Panc1 (cell line): ENCODE results near the gene ITIH2. TPM values are rescaled to one million over a fixed set of nuclear protein-coding genes. Genes with fewer than 3 reads are reported as not detected.
"Not testable (repeated sequence)": the region's sequence is repeated elsewhere in the genome, so short reads cannot be mapped to it uniquely, and the experiment has no call there.

Experiments
- ATAC-seq: fragments of 200-7000 bp; cut with Tn5 transposase; 2 replicates; pipeline ENCODE4 v1.9.1; 2020; ENCODE audit warnings: mild to moderate bottlenecking, moderate library complexity
- BruUV-seq: library from RNA; stranded (reverse); fragments of 400-500 nt; replicated peaks from 2 replicates; lab custom pipeline; 2021; lab: Mats Ljungman, UMichigan
- CTCF ChIA-PET: fragments of 300-600 bp; sonication (Branson Sonifier 250); formaldehyde crosslinking; loops from one replicate; lab custom pipeline; 2022; ENCODE audit warnings: antibody characterized with exemption; lab: Charles Lee
- POLR2A ChIA-PET: fragments of 300-600 bp; sonication (Branson Sonifier 250); formaldehyde crosslinking; loops from one replicate; lab custom pipeline; 2022; ENCODE audit warnings: antibody characterized with exemption; lab: Charles Lee
- DNase-seq: peaks from one replicate; pipeline ENCODE4 v3.0.0-alpha.2; 2010; ENCODE audit warnings: low read depth, low spot score
- H3K27ac ChIP-seq: 2 replicates; pipeline ENCODE4 v1.5.1; 2011; ENCODE audit warnings: mild to moderate bottlenecking, low read length, inconsistent platforms
- H3K27me3 ChIP-seq: fragments of 200-500 bp; sonication (Bioruptor generic); 2 replicates; pipeline ENCODE4 v1.6.0; 2014; ENCODE audit warnings: low read length, inconsistent platforms; ENCODE audit not compliant: control insufficient read depth, insufficient read depth
- H3K36me3 ChIP-seq: fragments of 200-500 bp; sonication (Bioruptor generic); 2 replicates; pipeline ENCODE4 v1.5.1; 2014; ENCODE audit warnings: inconsistent platforms, mild to moderate bottlenecking, low read length, moderate library complexity; ENCODE audit not compliant: control insufficient read depth, insufficient read depth
- H3K4me1 ChIP-seq: 2 replicates; pipeline ENCODE4 v1.5.1; 2011; ENCODE audit warnings: inconsistent platforms, mild to moderate bottlenecking, low read length, moderate library complexity; ENCODE audit not compliant: control insufficient read depth, insufficient read depth
- H3K4me3 ChIP-seq, 2 experiments: 2 replicates each; pipeline ENCODE4 v1.5.1; 2011 to 2012; ENCODE audit warnings: low read depth in 2 of 2, low read length in 2 of 2, mild to moderate bottlenecking in 2 of 2, inconsistent platforms in 1 of 2, moderate library complexity in 1 of 2
- H3K9me3 ChIP-seq: fragments of 200-500 bp; sonication (Bioruptor generic); 2 replicates; pipeline ENCODE4 v1.5.1; 2014; ENCODE audit warnings: low read depth, mild to moderate bottlenecking, inconsistent platforms, low read length, moderate library complexity; ENCODE audit not compliant: control insufficient read depth, insufficient read depth
- POLR2AphosphoS5 ChIP-seq: IDR thresholded peaks from 2 replicates; pipeline ENCODE4 v1.6.1; 2012; ENCODE audit warnings: mild to moderate bottlenecking, low read depth, low read length, moderate library complexity
- SIN3A ChIP-seq: IDR thresholded peaks from 2 replicates; pipeline ENCODE4 v1.6.1; 2012; ENCODE audit warnings: low read depth, mild to moderate bottlenecking, low read length, moderate library complexity, borderline replicate concordance; ENCODE audit not compliant: insufficient read depth
- TCF7L2 ChIP-seq: IDR thresholded peaks from 2 replicates; pipeline ENCODE4 v1.6.1; 2011; ENCODE audit warnings: mild to moderate bottlenecking, low read depth, low read length, inconsistent platforms
- in situ Hi-C: cut with HindIII; loops from 2 replicates; pipeline ENCODE4 v1.10.0; 2016; ENCODE audit warnings: low sequenced_read_pairs, low pct_unique_long_range_greater_than_20kb
- intact Hi-C: fragments of 100-400 bp; cut with micrococcal nuclease; formaldehyde crosslinking; loops from one replicate; pipeline ENCODE4 v1.10.0; 2022; ENCODE audit not compliant: unreplicated experiment
- total RNA-seq: library from RNA; stranded (reverse); gene quantifications from one replicate; pipeline ENCODE4 v1.2.1, GENCODE V29; 2021; ENCODE audit not compliant: unreplicated experiment
- TF ChIP-seq, protein P1 (sequence below): fragments of 450-650 bp; IDR thresholded peaks from 2 replicates; pipeline ENCODE4 v1.5.1; 2017; ENCODE audit warnings: mild to moderate bottlenecking
- TF ChIP-seq, protein P2 (sequence below), 2 experiments: IDR thresholded peaks; 2 replicates each; pipeline ENCODE4 v1.6.1; 2011 to 2012; ENCODE audit warnings: low read depth in 2 of 2, control low read depth in 1 of 2, low read length in 1 of 2, mild to moderate bottlenecking in 1 of 2, moderate library complexity in 1 of 2; ENCODE audit not compliant: insufficient read depth in 1 of 2

ITIH2 gene
- total RNA-seq, 1 experiment from 2014 or later, result 0.67 TPM

DNA sequence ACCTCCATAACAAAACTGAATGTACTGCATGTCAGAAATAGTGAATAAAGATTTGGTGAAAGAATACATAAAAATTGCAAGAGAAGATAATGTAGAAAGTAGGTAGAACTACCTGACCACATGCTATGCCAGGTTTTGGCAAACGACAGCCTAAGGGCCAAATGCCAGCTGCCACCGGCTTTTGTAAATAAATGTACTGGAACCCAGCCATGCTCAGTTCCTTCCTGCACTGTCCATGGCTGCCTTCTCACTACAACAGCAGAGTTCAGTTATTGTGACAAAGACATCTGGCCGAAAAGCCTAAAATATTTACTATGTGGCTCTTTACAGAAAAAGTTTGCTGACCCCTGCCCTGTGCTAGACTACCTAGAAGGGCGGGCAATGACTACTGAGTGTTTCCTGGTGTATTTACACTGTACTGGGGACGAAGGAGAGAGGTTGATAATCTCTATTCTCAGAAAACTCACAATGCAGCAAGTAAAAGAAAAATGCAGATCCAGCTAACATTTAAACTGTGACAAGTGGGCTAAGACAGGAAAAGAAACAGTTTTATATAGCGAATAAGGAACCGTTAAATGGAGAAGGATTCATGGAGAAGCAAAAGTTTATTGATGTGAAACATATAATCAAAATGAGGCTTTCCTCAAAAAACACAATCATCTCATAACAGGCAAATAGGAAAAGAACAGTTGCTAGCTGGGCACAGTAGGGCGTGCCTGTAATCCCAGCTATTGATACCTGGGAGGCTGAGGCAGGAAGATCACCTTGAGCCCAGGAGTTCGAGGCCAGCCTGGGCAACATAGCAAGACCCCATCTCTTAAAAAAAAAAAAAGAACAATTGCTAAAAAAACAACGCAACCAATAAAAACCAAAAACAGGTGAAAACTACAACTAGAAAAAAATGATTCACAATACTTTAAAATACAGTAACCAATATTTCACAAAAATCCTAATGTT lies 71.0 kb downstream of the ITIH2 start:
- no peak for ATAC-seq
- DNase-seq, result no peak
- Histone ChIP-seq H3K4me1 (no peaks in the 10 kb centered on the region), H3K36me3 (peaks cover 10% of the 10 kb centered on the region; the same call in 1 of the 2 replicates), H3K27ac (no peak overlapping the region), H3K9me3 (no peaks in the 10 kb centered on the region), H3K27me3 (no peaks in the 10 kb centered on the region), H3K4me3 (no peak overlapping the region)
- BruUV-seq, result no TSS peak
- intact Hi-C loops (no loop called here), in situ Hi-C loops (no loop called here)
- POLR2A ChIA-PET, result interaction anchor here (0.7 kb wide), 1 partner anchor 13 kb away, joined by 3 read pairs; no protein-coding TSS in a partner anchor
- CTCF ChIA-PET, result no interaction called here
- TF ChIP-seq, protein P1, sequence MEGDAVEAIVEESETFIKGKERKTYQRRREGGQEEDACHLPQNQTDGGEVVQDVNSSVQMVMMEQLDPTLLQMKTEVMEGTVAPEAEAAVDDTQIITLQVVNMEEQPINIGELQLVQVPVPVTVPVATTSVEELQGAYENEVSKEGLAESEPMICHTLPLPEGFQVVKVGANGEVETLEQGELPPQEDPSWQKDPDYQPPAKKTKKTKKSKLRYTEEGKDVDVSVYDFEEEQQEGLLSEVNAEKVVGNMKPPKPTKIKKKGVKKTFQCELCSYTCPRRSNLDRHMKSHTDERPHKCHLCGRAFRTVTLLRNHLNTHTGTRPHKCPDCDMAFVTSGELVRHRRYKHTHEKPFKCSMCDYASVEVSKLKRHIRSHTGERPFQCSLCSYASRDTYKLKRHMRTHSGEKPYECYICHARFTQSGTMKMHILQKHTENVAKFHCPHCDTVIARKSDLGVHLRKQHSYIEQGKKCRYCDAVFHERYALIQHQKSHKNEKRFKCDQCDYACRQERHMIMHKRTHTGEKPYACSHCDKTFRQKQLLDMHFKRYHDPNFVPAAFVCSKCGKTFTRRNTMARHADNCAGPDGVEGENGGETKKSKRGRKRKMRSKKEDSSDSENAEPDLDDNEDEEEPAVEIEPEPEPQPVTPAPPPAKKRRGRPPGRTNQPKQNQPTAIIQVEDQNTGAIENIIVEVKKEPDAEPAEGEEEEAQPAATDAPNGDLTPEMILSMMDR, result no peak
- TF ChIP-seq POLR2AphosphoS5, result no peak
- TF ChIP-seq, protein P2, sequence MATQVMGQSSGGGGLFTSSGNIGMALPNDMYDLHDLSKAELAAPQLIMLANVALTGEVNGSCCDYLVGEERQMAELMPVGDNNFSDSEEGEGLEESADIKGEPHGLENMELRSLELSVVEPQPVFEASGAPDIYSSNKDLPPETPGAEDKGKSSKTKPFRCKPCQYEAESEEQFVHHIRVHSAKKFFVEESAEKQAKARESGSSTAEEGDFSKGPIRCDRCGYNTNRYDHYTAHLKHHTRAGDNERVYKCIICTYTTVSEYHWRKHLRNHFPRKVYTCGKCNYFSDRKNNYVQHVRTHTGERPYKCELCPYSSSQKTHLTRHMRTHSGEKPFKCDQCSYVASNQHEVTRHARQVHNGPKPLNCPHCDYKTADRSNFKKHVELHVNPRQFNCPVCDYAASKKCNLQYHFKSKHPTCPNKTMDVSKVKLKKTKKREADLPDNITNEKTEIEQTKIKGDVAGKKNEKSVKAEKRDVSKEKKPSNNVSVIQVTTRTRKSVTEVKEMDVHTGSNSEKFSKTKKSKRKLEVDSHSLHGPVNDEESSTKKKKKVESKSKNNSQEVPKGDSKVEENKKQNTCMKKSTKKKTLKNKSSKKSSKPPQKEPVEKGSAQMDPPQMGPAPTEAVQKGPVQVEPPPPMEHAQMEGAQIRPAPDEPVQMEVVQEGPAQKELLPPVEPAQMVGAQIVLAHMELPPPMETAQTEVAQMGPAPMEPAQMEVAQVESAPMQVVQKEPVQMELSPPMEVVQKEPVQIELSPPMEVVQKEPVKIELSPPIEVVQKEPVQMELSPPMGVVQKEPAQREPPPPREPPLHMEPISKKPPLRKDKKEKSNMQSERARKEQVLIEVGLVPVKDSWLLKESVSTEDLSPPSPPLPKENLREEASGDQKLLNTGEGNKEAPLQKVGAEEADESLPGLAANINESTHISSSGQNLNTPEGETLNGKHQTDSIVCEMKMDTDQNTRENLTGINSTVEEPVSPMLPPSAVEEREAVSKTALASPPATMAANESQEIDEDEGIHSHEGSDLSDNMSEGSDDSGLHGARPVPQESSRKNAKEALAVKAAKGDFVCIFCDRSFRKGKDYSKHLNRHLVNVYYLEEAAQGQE (IDR thresholded peaks at IDR 0.05; ENCODE audit: insufficient read depth in 1 of 2, low read depth in 2 of 2, low read length in 1 of 2), result no peak
- no peak for TF ChIP-seq TCF7L2
- no peak for TF ChIP-seq SIN3A

DNA sequence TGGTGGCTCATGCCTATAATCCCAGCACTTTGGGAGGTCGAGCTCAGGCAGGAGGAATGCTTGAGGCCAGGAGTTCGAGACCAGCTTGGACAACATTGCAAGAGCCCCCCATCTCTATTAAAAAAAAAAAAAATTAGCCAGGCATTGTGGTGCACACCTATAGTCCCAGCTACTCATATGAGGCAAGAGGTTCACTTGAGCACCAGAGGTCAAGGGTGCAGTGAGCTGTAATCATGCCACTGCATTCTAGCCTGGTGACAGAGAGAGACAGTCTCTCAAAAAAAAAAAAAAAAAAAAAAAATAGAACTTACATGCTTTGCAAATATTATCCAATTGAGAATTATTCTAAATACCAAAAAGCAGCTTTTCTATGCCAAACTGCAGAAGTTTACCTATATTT lies 73.7 kb downstream of the ITIH2 start:
- Histone ChIP-seq H3K9me3 (no peaks in the 10 kb centered on the region), H3K4me1 (no peaks in the 10 kb centered on the region), H3K4me3 (no peak overlapping the region), H3K27me3 (no peaks in the 10 kb centered on the region), H3K36me3 (peaks cover 4% of the 10 kb centered on the region), H3K27ac (no peak overlapping the region)
- ChIA-PET POLR2A (no interaction called here), CTCF (no interaction called here)
- ATAC-seq (no peak), DNase-seq (no peak)
- in situ Hi-C loops (no loop called here), intact Hi-C loops (no loop called here)
- no TSS peak for BruUV-seq
- TF ChIP-seq SIN3A, result no peak
- no peak for TF ChIP-seq POLR2AphosphoS5
- TF ChIP-seq, protein P2 (IDR thresholded peaks at IDR 0.05; ENCODE audit: insufficient read depth in 1 of 2, low read depth in 2 of 2, low read length in 1 of 2), result no peak
- TF ChIP-seq TCF7L2, result no peak
- TF ChIP-seq, protein P1, result no peak

- H3K36me3 ChIP-seq, BruUV-seq, H3K4me3 ChIP-seq, H3K27me3 ChIP-seq, DNase-seq, in situ Hi-C loops, CTCF ChIA-PET, H3K4me1 ChIP-seq, POLR2A ChIA-PET, intact Hi-C loops, H3K9me3 ChIP-seq, ATAC-seq, H3K27ac ChIP-seq: not testable (repeated sequence)
These were observed 79.1 kb downstream of the ITIH2 start for GRCh38 chr10:7782194-7782593.
